HG03196 (cell line): ENCODE measurements around the gene WIPF1.

Source experiments
- ATAC-seq: cut with Tn5 transposase; IDR thresholded peaks from one replicate; pipeline ENCODE4 v1.9.1; 2021; ENCODE audit not compliant: unreplicated experiment

The WIPF1 gene, protein sequence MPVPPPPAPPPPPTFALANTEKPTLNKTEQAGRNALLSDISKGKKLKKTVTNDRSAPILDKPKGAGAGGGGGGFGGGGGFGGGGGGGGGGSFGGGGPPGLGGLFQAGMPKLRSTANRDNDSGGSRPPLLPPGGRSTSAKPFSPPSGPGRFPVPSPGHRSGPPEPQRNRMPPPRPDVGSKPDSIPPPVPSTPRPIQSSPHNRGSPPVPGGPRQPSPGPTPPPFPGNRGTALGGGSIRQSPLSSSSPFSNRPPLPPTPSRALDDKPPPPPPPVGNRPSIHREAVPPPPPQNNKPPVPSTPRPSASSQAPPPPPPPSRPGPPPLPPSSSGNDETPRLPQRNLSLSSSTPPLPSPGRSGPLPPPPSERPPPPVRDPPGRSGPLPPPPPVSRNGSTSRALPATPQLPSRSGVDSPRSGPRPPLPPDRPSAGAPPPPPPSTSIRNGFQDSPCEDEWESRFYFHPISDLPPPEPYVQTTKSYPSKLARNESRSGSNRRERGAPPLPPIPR

DNA sequence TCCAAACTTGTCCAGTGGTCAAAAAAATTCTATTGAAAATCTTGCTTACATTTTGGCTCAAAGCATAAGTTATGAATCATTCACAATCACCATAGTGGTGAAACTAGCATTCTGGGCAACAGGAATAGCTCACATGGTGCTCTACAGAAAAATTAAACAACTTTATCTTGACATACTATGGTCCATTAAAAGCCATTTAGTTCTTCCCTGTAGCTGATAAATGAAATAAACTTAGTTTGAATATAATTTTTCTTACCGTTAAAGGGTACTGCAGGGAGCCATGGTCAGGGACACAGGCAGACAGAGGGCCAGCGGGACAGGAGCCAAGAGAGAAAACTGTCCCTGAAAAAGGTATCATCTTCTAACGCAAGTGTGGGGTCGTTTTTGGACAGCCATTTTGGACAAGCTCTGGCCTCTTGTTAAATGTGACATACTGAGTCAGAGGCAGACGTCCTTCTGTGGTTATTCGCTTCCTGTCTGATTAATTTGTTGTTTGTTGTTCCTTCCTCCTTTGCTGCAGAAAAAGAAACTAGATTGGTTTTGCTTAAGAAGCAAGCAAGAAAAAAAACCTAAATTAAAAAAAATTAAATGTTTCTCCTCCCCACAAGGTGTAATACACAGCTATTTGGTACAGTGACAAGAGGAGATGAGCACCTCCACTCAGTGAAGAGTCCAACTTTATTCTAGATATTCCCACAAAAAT is at the start of gene WIPF1:
WIPF1 (minus strand) TSS at position 460 of the 703 bp plus-strand sequence. CDS start 12,231 bp downstream, outside the sequence.
- peak; percentile 44 for ATAC-seq

DNA sequence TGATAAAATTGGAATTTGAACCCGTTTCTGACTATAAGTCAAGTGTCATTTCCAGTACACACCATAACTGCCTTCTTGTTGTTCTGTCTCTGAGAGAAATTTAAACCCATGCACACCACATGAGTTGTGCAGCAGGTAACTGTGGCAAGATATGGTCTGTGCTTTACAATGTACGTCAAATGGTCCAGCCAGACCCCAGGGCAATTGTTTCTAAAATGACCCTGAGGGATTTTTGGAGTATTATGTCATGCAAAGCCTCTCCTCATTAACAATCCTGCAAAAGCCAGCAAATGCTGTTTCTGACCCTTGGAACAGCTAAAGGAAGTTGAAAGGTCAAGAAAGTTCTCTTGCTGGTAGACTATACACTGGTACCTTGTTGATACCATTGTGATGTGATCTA is 47.7 kb upstream of the WIPF1 start:
- ATAC-seq: no peak

DNA sequence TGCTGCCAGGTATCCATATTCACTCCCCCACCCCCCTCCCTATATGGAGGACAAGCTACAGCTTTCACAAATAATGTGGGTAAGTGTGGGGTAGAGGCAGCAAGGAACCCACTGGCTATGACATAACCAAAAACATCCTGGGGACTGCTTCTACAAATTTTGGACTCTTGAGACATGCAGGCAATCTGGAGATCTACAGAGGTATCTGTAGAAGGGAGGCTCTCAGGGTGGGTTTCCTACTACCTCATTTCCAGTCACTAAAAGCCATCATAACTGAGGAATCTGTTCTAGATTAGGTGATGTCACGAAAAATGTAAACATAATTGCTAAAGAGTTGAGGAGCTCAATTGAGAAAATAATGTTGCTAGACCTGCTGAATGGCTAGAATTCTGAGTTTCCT is 46.8 kb upstream of the WIPF1 start:
- no peak for ATAC-seq

DNA sequence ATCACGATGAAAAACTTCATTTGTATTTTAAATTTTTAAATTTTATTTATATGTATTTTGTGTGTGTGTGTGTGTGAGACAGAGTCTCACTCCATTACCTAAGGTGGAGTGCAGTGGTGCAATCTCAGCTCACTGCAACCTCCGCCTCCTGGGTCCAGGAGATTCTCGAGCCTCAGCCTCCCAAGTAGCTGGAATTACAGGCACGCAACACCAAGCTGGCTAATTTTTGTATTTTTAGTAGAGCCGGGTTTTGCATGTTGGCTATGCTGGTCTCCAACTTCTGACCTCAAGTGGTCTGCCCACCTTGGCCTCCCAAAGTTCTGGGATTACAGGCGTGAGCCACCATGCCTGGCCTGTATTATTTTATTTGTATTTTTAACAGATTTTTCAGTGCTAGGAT is 45.8 kb upstream of the WIPF1 start:
- ATAC-seq: no peak

DNA sequence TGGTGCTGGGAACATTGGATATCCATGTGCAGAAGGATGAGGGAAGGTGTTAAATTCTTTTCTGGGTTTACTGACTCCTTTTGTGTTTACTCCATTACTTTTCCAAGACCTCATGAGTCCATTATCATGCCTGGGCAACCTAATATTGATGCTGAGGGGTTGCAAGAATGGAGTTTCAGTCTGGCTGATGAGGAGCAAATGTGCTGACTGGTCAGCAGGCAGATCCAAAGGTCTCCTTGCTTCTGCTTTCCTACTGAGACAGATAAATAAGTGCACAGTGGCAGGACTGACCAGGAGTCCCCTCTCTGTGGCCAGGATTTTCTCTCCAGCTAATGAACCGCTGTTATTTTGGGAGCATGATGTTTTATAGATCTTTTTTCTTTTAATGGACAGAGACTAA is 43.6 kb upstream of the WIPF1 start:
- no peak for ATAC-seq

DNA sequence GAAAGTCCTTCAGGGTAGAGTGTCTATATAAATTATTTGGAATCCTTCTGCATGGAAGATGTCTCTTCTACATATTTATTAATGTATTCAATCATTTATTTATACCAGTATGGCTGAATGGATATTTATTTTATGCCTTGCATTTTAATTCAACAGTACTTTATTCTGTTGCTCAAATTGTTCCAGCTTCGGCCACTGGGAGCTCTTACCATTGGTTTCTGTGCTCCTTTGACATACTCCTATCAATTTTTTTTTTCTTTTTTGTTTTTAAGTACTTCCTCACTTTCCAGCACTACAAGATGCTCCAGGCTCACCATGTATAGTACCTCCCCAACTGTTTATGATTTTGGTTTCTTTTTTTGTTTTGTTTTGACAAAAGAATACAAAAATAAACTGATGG is 39.4 kb upstream of the WIPF1 start:
- ATAC-seq: no peak

DNA sequence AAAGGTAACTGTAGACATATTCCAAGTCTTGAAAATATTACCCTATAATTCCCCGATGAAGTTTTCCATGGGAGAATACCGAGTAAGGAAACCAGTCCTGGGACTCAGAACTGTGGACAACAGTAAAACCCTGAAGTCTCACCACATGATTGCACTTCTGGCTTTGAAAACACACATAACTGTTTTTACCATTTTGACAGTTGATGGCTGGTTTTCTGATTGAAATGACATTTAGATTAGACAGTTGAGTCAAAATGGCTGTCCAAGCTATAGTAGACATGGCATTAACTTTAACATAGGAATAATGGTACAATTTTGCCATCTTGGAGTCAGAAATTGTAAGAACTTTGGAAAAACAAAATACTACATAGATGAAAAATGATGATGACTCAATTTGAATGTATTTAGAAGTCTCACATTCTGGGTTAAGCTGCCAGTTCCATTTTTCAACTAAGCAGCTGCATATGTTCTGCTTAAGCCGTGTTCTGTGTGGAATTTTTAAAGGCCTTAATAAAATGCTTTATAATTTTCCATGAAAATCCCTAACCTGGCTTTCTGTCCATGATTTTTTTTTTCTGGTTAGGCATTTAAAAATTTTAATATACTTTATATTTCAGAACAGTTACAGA is 38.3 kb upstream of the WIPF1 start:
- no peak for ATAC-seq

DNA sequence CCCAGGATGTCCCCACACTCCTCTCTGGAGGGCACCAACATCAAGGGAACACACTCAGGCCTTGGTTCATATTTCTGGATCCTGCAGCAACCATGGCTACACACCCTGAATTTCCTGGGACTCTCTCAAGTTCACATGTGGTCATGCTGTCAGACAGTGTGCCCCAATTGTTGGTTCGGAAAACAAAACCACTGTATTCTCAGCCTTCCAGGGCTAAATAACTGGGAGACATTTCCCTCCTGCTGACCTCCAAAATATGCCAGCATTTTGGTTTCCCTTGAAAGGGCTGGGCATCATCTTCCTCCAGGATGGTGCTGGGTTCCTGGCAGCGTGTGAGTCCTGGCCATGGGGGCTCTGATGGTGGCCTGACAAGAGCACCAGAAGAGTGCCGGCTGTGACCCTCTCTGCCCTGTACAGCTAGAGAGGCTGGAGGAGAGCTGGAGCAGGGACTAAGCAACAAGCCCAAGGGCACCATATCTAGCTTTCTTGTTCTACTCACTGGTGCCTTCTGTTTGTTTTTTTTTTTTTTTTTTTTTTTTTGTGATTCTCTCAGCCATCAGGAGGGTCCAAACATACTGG is 37.5 kb upstream of the WIPF1 start:
- peak; percentile 3 for ATAC-seq

DNA sequence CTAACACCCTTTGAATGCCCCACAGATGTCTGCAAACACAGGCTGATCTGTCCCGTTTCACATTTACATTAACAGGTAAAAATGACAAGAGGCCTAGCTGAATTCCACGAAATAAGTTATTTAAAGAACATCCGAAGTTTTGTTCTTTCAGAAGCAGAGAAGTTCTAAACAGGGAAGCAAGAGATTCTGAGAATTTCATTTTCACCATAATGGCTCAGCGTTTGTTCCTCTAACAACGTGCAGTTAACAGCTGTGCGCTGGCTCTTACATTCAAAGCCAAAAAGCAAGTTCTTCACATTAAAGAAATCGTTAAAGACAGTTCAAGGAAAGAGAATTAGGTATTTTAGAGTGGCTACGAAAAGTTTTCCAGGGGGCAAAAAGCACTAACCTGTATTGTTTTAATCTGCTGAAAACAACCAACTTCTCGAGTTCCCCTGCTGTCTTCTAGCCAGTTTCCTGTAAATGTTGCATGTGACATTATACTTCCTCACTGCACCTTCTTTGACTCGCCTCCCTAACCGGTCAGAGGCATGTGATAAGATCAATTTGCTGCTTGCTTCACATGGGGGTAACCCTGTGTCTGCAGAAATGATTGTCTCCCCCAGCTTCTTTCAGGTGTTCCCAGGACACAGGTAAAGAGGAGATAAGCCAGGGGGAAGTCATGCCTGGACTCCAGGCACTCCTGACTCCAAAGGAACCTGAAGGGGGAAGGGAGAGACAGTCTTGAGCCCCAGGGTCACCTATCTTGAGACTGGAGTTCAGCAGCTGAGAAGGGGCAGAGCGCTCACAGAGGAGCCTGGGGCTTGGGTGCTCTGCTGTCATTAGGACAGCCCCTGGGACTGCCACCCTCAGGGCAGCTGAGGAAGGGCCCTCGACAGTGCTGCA is 36.8 kb upstream of the WIPF1 start:
- ATAC-seq: peak; percentile 79

DNA sequence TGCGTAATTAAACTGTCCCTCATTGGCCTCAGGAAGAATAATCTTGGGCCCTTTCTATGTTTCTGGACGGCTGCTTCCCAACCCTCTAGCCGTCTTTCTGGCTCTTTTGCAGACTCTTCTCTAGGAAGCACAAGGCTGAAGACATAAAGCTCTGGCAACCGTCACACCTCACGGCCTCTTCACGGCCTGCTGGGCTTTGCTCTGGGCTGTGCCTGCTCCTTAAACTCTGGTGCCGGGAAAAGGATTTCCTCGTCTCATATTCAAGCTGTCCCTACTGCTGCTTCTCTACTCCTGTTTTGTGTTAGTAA is 36.0 kb upstream of the WIPF1 start:
- no peak for ATAC-seq

DNA sequence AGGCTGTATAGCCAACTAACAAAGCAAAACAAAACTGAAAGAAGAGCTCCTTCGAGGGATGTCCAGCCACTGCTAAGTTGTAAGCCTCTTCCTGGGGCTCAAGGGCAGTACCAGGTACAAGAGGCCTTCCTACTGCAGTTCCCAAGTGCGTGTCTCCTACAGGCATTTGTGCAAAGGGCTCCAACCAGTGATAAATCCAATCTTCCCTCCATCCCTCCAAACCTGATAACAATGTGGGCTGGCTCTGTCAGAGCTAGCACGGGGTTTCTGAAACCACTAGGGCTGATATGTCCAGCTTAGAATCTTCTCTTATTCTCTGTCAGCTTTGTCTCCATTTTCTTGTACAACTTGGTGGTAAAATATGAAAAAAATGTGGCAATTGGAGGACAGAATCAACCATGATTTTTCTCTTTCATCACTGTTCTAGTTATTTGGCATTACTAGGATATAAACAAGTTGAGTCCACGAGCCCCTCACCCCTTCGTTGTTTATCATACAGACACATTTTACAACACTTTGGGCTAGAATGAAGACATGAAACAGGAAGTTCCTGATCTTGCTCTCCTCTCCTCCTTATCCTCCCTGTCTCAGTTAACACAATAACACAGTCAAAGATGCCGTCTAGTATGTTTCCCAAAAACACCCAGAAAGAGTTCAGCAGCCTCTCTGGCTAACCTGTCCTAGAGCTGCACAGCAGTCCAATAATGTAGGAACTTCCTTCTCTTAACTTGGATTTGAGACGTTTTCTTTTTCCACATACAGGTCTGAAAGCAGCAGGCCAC is 35.4 kb upstream of the WIPF1 start:
- ATAC-seq: peak; percentile 38

DNA sequence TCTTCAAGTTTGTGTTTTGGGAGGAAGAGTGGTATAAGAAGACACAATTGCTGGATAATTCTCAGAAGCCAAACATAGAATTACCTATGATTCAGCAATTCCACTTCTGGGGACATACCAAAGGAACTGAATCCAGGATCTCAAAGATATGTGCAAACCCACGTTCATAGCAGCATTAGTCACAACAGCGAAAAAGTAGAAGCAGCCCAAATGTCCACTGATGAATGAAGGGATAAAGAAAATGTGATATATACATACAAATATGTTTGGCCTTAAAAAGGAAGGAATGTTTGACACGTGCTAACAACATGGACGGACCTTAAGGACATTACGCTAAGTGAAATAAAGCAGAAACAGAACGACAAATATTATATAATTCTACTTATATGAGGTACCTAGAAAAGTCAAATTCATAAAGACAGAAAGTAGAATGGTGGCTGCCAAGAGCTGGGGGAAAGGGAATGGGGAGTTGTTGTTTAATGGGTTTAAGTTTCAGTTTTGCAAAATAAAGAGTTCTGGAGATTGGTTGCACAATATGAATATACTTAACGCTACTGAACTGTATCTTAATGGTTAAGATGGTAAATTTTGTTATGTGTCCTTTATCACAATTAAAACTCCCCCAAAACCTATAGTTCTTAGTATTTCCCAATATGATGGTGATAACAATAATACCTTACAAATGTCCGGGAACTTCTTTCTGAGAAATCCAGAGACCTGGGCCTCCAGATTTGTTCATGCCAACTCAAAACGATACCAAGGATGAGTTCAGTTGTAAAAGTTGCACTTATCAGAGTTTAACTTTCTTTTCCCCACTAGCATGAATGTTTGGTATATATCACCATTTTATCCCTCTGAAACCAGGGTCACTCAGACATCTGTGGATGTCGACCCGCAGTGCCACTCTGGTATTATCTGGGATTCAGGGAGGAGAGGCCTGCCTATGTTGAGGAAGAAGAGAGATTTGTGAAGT is 33.7 kb upstream of the WIPF1 start:
- no peak for ATAC-seq

DNA sequence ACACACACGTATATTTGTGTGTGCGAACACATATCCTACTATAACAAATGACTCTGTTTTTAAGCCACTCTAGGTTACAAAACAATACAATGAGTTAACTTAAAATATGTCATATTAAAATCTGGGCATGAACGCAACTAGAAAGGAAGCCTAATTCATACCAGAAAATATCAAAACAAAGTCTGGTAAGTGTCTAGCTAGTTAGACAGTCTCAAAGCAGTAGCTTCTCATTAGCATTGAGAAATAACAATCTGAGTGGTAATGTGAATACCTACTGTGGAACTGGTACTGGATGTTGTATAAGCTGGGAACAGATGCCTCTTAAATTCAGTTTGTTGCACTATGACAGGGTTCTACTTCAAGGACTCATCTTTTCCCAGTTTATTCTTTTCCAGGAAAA is 32.5 kb upstream of the WIPF1 start:
- ATAC-seq: no peak

DNA sequence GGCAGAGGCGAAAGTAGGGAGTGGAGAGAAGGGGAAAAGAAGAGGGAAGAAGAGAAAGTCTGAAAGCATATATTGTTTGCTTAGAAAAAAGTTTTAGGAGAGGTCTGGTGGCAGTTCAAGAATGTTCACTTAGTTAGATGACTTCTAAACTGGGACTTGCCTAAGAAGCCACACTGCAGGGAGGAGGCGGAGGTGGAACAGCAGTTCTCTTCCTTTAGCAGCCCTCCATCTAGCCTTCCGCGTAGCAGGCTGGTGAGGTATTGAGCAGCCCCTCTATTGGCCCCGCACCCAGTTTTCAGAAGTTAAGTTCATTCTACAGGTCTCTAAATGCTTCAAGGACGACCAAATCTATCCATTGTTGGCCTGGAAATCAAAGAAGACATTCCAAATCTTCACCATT is 31.9 kb upstream of the WIPF1 start:
- no peak for ATAC-seq

DNA sequence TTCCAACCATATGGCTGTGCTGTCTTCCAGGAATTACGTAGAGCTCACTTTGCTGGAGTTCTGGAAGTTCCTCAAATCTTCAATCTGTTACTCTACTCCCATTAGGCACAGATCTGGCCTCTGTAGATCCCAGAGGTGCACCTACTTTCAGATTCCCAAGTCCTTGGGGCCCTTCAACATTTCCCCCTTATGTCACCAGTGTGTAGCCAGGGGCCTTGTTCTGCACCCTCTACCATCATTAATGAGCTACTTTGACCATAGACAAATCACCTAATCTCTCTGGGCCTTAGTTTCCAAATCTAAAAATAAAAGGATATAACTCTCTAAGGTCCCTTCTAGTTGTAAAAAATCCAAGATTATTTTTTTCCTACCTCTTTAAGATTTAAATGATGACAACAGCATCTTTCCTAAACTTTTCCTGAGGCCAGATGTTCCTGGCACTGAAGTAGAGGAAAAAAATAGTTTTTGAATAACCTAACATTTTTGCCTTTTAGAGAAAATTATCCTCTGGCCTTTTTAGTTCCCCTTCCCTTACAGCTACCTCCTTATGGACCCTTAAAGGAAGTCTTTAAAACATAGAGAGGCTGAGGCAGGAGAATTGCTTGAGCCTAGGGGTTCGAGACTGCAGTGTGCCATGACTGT is 31.0 kb upstream of the WIPF1 start:
- no peak for ATAC-seq

DNA sequence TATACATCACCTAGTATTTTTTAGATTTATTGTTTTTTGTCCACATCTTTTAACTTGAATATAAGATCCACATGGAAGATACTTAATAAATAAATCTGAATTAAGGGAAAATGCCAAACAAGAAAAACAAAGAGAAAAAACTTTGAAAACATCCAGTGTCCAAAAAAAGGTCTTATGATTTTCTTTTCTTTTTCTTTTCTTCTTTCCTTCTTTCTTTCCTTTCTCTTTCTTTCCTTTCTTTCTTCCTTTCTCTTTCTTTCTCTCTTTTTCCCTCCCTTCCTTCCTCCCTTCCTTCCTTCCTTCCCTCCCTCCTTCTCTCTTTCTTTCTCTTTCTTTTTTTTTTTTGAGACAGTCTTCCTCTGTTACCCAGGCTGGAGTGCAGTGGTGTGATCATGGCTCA is 29.6 kb upstream of the WIPF1 start:
- no peak for ATAC-seq

DNA sequence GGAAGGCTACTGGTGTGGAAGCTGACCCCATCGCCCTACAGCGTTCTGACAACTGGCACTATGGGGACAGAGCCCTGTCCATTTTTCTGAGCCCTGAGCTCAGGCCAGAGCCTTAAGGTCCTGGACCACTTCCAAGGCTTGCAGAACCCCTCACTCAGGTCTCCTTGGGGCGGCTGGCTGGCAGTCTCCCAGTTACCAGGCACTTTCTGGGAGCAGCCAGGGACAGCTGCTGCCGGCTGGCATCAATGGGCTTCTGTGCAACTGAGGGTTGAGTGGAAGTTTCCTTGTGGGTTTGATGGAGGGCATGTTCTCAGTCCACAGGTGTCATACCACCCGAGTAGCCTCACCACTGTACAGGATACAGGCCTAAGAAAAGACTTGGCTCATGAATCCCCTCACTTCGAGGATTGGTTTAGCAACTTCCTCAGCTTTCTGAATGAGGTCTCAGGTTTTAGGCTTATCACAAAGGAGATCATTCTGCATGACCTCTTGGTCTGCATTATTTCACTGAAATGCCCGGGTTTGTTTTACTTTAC is 27.4 kb upstream of the WIPF1 start:
- ATAC-seq: no peak

DNA sequence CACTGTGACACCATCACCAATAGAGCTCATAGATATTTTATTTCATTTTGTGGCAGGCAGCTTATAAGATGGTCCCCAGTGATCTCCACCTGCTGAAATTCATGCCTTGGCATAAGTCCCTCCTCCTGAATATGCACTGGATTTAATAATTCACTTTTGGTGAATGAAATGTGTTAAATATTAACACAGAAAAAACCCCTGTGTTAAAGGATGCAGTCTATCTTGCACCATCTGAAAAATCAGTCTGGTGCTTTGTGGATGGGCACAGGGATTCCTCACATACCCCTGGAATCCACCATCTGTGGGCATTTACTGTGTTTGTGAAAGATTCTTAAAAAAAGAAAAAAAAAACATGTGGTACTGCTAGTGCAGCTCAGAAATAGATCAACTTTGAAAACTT is 26.1 kb upstream of the WIPF1 start:
- ATAC-seq: peak; percentile 64
